ELF-1 (cell line): Measurements from ENCODE around the gene VPS13C.

ENCODE experiments used
- DNase-seq: peaks from one replicate; pipeline ENCODE4 v3.0.0-alpha.2; 2016; ENCODE audit warnings: low read depth, low spot score

VPS13C gene

DNA sequence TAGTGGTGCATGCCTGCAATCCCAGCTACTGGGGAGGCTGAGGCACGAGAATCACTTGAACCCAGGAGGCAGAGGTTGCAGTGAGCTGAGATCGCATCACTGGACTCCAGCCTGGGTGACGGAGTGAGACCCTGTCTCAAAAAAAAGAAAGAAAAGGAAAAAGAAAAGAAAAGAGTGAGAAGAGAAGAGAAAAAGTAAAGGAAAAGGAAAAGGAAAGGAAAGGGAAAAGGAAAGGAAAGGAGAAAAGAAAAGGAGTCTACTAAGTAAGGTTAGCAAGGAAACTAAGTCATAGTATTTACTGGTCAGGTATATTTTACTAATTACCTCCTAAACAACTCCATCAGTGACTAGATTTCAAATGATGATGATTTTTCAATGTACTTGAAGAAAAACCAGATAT, 198.3 kb downstream of the VPS13C start:
- no peak for DNase-seq

DNA sequence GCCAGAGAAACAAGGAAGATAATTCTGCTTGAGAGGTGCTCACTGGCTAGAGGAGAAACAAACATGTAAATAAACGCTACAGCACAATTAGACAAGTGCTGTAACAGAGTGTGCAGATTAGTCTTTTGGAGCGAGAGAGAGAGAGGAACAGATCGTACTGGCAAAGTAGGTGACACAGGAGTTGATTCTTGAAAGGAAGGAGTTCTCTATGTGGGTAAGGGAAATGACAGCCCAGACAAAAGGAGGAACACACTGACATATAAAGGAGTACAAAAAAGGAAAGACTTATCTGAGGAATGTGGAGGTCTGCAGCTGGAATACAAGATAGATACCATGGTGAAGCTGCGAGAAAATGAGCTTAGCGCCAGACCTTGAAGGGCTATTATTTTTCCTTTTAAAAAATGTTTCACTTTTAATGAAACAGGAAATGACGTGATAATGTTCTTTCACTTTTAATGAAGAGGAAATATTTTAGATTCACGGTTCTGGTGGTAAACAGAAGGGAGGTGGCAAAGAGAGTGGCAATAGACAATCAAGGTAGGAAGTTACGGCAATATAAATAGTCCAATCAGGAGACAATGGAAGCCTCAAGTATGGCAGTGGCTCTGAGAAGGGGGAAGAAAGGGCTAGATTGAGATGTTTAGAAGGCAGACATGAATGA, 202.9 kb downstream of the VPS13C start:
- DNase-seq: no peak

- no peak for DNase-seq
Measured at GRCh38 chr15:61856295-61856694, 204.0 kb downstream of the VPS13C start.

DNA sequence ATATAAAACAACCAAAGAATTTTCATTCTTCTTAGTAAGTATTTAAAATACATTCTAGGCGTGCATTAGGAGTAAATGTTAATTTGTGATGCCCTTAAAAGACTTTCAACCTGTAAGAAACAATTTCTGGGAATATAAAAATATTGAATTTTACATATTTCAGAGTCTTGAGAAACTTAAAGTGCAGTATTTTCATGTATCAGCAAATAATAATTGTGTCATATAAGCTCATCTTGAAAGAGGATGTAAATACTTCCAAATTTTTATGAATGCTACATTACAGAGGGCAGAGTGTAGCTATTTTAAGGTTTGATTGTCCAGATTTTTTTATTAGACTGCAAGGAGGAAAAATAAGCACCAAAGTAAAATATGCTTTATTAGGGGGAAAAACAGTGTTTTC, 207.1 kb downstream of the VPS13C start:
- DNase-seq: no peak

GRCh38 chr15:61851955-61852354, 208.3 kb downstream of the VPS13C start:
- DNase-seq: no peak

- no peak for DNase-seq
Measured at GRCh38 chr15:61849447-61849846, 210.8 kb downstream of the VPS13C start.

DNA sequence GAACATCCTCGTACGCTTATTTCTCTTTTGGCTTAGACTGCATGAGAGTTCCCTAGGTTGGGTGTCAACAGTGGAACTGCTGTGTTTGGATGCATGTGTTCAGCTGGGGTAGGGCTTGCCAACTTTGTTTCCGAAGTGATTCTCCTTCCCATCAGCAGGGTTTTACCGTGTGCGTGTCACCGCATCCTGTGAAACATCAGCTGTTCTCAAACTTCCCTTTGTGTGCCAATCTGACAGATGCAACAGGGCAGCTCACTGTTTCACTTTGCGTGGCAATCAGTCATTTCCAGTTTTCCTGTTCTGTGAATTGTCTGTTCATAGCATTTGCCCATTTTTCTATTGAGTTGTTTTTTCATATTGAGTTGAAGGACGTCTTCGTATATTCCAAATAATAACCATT, 218.8 kb downstream of the VPS13C start:
- no peak for DNase-seq

- peak; percentile 65 for DNase-seq
Measured at GRCh38 chr15:61840090-61840489, 220.2 kb downstream of the VPS13C start.

DNA sequence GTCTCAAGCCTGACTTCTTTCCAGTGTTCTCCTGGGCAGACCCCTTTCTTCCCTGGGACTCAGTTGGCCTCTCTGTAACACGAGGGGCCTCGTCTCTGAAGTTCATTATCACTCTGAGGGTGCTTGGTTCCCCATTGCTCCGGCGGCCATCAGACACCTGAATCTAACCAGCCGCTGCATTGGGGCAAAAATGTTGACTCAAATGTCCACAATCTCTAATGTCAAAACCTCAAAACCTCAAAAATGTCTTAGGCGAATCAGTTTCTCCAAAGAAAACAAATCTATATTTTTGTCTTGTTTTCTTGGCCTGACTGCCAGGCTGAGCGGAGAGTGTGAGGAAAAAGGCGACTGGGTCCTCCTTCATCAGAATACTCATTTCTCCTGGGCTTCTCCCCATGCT, 220.7 kb downstream of the VPS13C start:
- no peak for DNase-seq

DNA sequence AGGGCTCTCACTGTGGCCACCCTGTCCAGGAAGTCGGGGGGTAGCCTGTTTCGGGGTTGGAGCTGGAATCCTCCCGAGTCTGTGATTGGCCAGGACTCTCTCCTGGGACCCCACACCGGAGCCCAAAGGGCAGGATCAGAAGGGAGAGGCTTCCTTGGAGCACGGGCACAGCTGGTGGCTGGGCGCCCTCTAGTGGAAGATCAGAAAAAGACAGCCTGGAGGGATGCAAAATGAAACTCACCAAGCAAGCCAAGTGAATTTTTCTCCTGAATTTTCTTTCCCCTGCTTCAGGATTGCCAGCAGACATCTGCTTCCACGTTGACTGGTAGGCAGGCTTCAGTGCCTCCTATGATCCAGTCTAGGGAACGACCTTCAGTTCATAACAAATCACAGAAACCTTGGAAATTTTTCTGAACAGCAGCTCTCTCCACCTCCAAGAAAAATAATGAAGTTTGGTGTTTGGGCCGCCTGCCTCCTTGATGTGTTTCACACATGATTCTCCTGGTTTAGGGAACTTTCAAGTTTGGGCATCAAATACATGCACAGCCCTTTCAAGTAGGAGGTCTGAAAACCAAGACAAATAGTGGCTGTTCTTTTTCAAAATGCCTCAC, 224.6 kb downstream of the VPS13C start:
- DNase-seq: peak; percentile 84

DNA sequence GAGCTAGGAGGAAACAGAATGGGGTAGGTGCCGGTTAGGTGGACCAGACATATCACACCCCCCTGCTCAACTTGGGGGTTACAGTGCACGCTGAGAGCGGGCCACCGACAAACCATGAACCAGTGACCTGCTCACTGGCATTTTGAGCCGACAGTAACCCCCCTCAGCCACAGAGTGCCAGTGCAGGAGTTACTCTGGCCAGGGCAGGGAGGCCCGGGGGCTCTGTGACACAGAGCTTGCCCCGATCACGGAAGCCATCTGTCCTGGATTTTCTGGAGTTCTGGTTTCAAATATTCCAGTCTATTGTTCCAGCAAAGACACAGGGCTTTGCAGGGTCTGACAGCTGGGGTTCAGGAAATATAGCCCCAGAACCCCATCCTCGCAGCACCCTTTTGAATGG, 225.2 kb downstream of the VPS13C start:
- no peak for DNase-seq

DNA sequence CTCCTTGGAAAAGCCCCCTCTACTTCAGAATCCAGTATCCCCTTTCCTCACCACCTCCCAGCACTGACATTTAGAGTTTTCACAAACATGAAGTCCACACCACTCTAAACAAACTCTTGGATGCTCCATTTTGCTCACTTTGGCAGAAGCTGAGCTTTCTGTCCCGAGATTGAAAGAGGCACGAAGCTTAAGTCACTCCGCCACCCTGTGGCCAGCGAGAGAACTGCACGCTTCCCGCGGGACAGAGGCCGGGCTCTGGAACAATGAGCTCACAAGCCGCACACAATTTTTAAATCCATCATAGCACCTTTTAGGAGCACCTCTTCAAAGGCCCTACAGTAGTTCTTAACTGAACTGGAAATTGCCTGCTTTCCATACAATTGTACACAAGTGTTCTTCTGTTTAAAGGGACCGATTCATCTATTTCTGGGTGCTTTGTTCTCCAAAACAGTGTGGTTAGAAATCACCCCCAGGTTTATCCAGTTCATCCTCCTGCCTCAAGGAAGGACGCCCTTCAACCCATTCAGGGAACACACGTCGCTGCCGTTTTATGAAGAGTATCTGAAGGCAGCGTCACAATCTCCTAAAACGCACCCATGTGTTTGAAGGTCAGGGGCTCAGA, 226.1 kb downstream of the VPS13C start:
- DNase-seq: peak; percentile 88

- DNase-seq: no peak
Measured at GRCh38 chr15:61832223-61832622, 228.0 kb downstream of the VPS13C start.

DNA sequence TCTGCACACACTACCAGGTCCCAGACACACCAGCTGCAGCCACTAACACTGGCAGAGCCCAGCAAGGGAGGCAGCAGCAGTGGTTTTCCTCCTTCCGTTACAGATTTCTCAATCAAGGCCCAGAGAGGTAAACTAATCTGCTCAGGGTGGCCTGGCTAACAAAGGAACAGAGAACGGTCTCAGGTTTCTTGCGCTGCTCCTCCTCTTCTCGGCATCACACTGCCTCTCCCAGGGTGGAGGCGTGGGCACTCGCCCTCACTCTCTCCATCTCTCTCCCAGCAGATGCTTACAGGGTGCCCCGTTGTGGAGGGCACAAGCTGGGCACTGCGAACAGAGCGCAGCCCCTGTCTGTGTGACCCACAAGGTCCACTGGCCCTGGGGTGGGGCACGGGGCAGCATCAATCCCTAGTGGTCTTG, 228.7 kb downstream of the VPS13C start:
- DNase-seq: peak; percentile 53

DNA sequence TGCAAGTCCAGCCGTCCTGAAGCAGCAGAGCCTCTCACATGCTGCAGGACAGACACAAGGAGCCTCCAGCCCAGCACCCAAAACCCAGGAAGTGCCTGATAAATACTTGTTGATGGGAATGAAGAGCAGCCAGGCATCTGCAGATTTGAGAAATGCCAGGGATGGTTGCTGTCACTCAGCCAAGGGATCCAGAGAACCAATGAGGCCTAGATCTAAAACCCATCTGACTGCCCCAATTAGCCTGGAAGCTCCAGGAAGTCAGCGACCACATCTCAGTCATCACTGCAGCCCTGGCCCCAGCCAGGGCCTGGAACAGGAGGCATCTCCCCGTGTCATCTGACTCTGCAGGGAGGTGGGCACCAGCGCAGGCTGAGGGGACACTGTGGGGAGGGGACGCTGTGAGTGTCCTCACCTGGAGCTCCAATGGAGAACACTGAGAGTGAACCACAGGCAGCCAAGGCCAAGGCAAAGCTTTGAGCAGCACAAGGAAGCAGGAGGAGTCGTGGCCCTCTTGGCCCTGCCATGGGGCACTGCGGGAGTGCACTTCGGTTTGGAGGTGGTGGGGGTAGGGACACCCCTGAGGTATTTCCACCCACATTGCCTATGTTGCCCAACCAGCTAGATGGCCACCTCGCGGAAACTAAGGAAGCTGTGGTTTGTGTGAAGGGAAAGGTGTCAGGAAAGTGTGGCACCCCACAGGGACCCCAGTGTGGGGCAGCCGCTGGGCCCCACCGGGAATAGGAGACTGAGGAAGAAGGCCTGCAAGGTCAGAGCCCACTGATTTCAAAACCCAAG, 229.5 kb downstream of the VPS13C start:
- DNase-seq: peak; percentile 8

DNA sequence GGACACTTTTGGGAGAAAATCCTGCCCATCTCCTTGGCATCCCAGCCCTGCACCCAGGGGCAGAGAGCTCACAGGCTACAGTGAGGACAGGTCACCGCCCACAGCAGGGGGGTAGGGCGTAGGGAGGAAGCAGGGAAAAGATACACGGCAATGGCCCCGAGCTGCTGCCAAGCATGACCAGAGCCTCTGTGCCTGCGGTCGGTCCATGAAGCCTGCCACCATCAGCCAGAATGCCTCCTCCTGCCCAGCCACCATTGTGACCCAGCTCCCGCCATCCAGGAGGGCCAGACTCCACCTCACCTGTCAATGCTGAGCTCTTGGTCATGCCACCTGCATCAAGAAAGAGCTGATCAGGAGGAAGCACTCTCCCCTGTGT, 230.7 kb downstream of the VPS13C start:
- DNase-seq: no peak

DNA sequence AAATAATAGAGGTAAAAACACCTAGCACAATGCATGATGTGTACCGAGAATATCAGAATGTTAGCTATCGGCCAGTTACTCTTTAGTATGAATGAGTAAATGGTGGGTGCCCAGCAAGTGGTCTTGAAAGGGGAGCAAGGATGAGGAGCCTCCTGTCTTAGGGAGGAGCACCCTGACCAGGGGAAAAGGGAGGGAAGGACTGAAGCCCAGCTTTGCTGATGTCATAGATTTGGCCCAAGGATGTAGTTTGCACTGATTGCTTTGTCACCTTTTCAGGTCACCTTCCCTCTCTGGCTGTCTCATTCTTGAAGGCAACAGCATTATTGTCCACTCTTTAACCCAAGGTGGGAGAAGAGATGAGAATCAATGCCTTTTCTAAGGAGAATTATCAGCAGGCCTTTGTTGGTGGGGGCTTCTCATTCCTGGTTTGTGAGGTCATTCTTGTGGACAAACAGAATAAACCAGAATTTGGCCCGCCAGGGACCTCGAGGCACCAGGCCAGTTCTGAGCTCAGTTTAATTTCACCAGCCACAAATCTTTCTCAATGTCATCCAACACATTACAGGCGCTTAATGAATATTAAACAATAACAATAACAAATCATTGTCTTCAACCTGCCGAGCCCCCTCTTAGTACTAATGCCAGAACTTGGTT, 231.3 kb downstream of the VPS13C start:
- DNase-seq: no peak

- DNase-seq: peak; percentile 18
Measured at GRCh38 chr15:61828008-61828407, 232.2 kb downstream of the VPS13C start.

- DNase-seq: no peak
Measured at GRCh38 chr15:61827131-61827530, 233.1 kb downstream of the VPS13C start.

GRCh38 chr15:61824291-61824690, 236.0 kb downstream of the VPS13C start:
- no peak for DNase-seq

DNA sequence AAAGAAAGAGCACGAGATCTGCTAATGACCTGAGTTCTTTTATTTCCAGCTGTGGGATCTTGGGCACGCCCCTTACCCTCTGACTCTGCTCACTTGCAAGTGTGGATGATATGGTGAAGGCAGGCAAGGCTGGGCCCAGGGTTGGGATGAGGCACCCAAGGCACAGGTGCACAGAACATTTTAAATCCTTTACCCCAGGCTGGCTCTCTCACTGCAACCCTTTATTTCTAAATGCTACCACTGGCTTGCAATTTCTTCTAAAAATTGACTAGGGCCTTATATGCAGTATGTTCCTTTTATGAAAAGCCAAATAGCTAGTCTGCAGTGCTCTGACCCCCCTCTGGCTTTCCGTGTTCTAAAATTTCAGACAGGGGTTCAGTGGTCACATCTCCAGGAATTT, 237.7 kb downstream of the VPS13C start:
- no peak for DNase-seq

DNA sequence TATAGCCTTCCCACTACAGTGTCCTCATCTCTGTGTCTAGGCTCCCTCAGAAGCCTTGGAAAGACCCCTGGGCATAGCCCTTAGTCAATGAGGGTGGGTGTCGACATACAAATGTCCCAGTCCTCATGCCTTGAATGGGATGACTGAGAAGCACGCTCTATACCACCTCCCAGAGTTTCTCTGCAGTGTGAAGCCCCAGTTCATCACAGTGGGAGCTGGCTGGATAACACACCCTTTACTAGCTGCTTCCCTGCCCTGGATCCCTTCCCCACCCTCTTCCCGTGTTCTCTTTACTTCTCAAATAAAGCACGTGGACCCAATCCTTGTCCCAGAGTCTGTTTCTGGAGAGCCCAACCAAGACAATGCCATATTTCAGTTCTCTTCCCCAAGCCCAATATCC, 239.3 kb downstream of the VPS13C start:
- no peak for DNase-seq
